Astrocyte of the cerebellum (primary cell): ENCODE data around the gene ZNF428.
"Not testable (repeated sequence)": the region's sequence is repeated elsewhere in the genome, so short reads cannot be mapped to it uniquely, and the experiment has no call there.

Experiments
- DNase-seq: peaks from one replicate; pipeline ENCODE4 v3.0.0-alpha.2; 2011; ENCODE audit warnings: low read depth
- H3K4me3 ChIP-seq: 2 replicates; pipeline ENCODE4 v1.5.1; 2011; ENCODE audit warnings: mild to moderate bottlenecking, low read depth, low read length, moderate library complexity
- in situ Hi-C: cut with HindIII; loops from 2 replicates; pipeline ENCODE4 v1.10.0; 2017; ENCODE audit warnings: low sequenced_read_pairs
- TF ChIP-seq, protein P1 (sequence below): IDR thresholded peaks from 2 replicates; pipeline ENCODE4 v1.5.1; 2012; ENCODE audit warnings: low read length, low read depth, moderate library complexity, mild to moderate bottlenecking; ENCODE audit errors: missing control alignments

ZNF428 gene

DNA sequence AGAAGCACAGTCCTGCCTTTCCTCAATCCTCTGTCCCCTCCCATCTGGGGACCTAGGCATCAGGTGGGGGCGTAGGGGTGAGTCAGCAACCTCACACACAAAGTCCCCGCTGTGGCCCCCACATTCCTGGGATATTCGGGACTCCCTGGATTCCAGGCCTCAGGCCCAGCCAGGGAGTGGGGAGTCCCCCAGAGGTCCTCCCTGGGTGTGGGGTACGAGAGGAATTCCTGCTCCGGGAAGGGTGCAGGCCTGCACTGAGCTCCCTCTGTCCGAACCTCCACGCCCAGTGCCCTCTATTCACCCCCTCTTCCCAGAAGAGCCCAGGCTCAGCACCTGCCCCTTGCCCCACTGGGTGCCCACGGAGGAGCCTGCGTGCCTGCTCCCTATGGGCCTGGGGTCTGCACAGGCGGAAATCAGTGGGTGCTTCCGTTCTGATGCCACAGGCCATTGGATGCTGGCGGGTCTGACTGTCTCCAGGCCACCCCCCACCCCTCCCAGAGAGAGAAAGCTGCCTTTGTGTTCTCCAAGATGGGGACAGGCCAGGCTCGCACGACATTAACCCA lies 16.8 kb upstream of the ZNF428 start:
- DNase-seq, result no peak
- TF ChIP-seq, protein P1, sequence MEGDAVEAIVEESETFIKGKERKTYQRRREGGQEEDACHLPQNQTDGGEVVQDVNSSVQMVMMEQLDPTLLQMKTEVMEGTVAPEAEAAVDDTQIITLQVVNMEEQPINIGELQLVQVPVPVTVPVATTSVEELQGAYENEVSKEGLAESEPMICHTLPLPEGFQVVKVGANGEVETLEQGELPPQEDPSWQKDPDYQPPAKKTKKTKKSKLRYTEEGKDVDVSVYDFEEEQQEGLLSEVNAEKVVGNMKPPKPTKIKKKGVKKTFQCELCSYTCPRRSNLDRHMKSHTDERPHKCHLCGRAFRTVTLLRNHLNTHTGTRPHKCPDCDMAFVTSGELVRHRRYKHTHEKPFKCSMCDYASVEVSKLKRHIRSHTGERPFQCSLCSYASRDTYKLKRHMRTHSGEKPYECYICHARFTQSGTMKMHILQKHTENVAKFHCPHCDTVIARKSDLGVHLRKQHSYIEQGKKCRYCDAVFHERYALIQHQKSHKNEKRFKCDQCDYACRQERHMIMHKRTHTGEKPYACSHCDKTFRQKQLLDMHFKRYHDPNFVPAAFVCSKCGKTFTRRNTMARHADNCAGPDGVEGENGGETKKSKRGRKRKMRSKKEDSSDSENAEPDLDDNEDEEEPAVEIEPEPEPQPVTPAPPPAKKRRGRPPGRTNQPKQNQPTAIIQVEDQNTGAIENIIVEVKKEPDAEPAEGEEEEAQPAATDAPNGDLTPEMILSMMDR, result no peak
- in situ Hi-C loops, result no loop called here
- H3K4me3 ChIP-seq, result no peak overlapping the region

DNA sequence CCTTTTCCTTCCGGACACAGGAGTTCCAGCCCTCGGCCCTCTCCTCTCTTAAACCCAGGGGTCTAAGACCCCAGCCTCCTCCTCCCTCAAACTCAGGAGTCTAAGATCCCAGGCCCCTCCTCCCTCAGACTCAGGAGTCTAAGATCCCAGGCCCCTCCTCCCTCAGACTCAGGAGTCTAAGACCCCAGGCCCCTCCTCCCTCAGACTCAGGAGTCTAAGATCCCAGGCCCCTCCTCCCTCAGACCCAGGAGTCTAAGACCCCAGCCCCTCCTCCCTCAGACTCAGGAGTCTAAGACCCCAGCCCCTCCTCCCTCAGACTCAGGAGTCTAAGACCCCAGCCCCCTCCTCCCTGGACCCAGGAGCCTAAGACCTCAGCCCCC lies 16.1 kb upstream of the ZNF428 start:
- DNase-seq, H3K4me3 ChIP-seq, in situ Hi-C loops: not testable (repeated sequence)

DNA sequence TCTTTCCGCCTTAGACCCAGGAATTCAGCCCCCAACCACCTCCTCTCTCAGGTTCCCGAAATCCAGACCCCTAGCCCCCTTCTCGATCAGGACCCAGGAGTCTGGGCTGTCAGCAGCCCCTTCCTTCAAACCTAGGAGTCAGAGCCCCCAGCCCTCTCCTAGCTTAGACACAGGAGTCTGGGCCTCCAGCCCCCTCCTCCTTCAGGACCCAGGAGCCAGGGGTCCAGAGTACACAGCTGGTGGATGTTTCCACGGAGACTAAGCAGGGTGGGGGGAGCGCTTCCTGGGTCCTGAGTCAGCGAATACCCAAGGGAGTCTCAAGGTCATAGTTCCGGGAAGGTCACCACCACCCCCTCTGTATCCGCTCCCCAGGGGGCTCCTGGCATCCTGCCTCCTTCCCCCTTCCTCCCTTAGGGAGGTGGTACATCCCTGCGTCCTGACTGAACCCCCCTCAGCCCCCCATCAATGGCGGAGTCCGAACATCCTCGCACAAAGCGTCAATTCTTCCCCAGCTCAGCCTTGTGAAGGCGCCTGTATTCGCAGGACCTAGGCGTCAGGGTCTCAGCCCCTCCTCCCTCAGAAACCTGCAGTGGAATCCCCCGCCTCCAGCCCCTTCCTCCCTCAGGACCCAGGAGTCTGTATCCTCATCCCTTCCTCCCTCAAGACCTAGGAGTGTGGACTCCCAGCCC lies 15.6 kb upstream of the ZNF428 start:
- no peak overlapping the region for H3K4me3 ChIP-seq
- DNase-seq, result no peak
- in situ Hi-C loops, result no loop called here
- TF ChIP-seq, protein P1, result no peak

DNA sequence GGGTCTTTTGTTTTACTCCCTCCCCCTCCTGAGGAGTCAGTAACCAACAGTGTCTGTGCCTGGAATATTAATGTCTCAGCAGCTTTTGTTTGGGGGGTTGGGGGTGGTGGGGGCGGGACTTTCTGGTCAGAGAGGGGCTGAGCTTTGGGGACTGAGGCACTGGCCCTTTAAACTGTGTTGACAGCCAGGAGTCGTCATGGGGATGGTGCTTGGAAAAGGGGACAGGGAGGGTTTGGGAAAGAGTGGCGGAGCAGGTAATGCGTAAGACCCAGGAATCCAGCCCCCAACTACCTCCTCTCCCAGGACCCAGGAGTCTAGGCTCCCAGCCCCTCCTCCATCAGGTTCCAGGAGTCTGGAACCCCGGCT lies 15.1 kb upstream of the ZNF428 start:
- TF ChIP-seq, protein P1, result no peak
- in situ Hi-C loops, result no loop called here
- DNase-seq, result no peak
- H3K4me3 ChIP-seq, result no peak overlapping the region

DNA sequence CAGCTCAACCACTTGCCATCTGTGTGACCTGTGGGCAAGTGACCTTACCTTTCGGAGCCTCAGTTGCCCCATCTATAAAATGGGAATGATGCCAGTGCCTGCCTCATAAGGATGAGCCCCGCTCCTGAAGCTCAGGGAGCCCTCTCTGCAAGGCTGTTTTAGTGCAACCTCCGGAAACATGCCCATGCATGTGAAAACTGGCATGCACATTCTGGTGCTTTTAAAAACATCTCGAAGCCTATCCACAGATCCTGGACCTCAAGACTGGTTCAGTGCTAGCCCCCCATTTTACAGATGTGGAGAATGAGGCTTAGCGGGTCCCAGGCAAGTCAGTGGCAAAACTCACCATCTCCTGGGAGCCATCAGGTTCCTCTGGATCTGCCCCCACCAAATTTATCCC lies 14.6 kb upstream of the ZNF428 start:
- DNase-seq, result no peak
- H3K4me3 ChIP-seq, result no peak overlapping the region
- in situ Hi-C loops, result no loop called here
- TF ChIP-seq, protein P1, result no peak

DNA sequence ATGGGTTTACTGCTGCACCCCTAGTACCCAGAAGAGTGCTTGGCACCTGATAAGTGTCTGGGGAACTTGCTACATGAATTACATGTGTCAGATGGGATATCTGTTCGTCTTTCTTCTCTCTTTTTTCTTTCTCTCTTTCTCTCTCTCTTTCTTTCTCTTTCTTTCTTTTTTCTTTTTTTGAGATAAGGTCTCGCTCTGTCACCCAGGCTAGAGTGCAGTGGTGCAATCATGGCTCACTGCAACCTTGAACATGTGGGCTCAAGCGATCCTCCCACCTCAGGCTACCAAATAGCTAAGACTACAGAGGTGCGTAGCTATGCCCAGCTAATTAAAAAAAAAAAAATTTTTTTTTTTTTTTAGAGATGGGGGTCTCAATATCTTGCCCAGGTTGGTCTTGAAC lies 14.1 kb upstream of the ZNF428 start:
- TF ChIP-seq, protein P1, result no peak
- in situ Hi-C loops, result no loop called here
- DNase-seq, result no peak
- no peak overlapping the region for H3K4me3 ChIP-seq

DNA sequence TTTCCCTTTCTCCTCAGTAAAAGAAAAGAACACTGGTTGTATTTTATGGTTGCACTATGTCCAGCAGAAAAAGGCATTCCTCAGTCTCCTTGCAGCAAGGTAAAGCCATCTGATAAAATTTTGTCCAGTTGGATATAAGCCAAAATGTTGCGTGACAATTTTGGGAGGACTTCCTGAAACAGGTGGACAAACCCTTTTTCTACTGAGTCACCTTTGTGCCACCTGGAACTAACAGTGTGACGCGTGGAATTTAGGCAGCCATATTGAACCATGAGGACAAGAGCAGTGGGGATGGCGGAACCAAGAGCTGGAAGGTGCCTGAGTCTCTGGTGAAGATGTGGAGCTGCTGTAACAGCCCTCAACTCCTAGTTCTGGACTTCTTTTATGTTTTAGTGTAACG lies 12.1 kb upstream of the ZNF428 start:
- H3K4me3 ChIP-seq, result no peak overlapping the region
- TF ChIP-seq, protein P1, result no peak
- in situ Hi-C loops, result no loop called here
- no peak for DNase-seq
